Measurements from ENCODE around the gene TRPM2.
"Not testable (repeated sequence)": the region's sequence is repeated elsewhere in the genome, so short reads cannot be mapped to it uniquely, and the experiment has no call there.

Gene TRPM2

GRCh38 chr21:44405948-44406872, 52.8 kb downstream of the TRPM2 start:
- FAIRE-seq: no peak

GRCh38 chr21:44406953-44407352, 53.5 kb downstream of the TRPM2 start:
- no peak for DNase-seq (ENCODE audit: insufficient read length, low spot score)
- no peak for FAIRE-seq

More at GRCh38 chr21:44405948-44406872, 52.8 kb downstream of the TRPM2 start:
- no peak for DNase-seq (ENCODE audit: insufficient read length, low spot score)

- DNase-seq (ENCODE audit: insufficient read length, low spot score) (no peak), FAIRE-seq (no peak)
Measured at GRCh38 chr21:44407493-44407892, 54.1 kb downstream of the TRPM2 start.

- FAIRE-seq: no peak
- no peak for DNase-seq (ENCODE audit: insufficient read length, low spot score)
Measured at GRCh38 chr21:44408226-44408625, 54.8 kb downstream of the TRPM2 start.

GRCh38 chr21:44413566-44414290, 60.3 kb downstream of the TRPM2 start:
- DNase-seq (ENCODE audit: insufficient read length, low spot score) (no peak), FAIRE-seq (no peak)

- DNase-seq (ENCODE audit: insufficient read length, low spot score) (no peak), FAIRE-seq (no peak)
Measured at GRCh38 chr21:44414291-44415072, 61.1 kb downstream of the TRPM2 start.

- no peak for DNase-seq (ENCODE audit: insufficient read length, low spot score)
- no peak for FAIRE-seq
Measured at GRCh38 chr21:44415073-44416025, 61.9 kb downstream of the TRPM2 start.

GRCh38 chr21:44416193-44416592, 62.8 kb downstream of the TRPM2 start:
- FAIRE-seq (no peak), DNase-seq (ENCODE audit: insufficient read length, low spot score) (no peak)

GRCh38 chr21:44417621-44418107, 64.2 kb downstream of the TRPM2 start:
- FAIRE-seq; DNase-seq (ENCODE audit: insufficient read length, low spot score): not testable (repeated sequence)

- DNase-seq (ENCODE audit: insufficient read length, low spot score) (no peak), FAIRE-seq (no peak)
Measured at GRCh38 chr21:44418108-44418875, 64.9 kb downstream of the TRPM2 start.

GRCh38 chr21:44418876-44419230, 65.4 kb downstream of the TRPM2 start:
- no peak for DNase-seq (ENCODE audit: insufficient read length, low spot score)
- FAIRE-seq: no peak

- FAIRE-seq (no peak), DNase-seq (ENCODE audit: insufficient read length, low spot score) (no peak)
Measured at GRCh38 chr21:44419679-44420078, 66.3 kb downstream of the TRPM2 start.

GRCh38 chr21:44420416-44421205, 67.2 kb downstream of the TRPM2 start:
- FAIRE-seq (no peak), DNase-seq (ENCODE audit: insufficient read length, low spot score) (no peak)

GRCh38 chr21:44421901-44422840, 68.8 kb downstream of the TRPM2 start:
- no peak for DNase-seq (ENCODE audit: insufficient read length, low spot score)

GRCh38 chr21:44423312-44423821, 69.9 kb downstream of the TRPM2 start:
- FAIRE-seq (no peak), DNase-seq (ENCODE audit: insufficient read length, low spot score) (no peak)

More at GRCh38 chr21:44421901-44422840, 68.8 kb downstream of the TRPM2 start:
- no peak for FAIRE-seq

GRCh38 chr21:44423941-44424607, 70.7 kb downstream of the TRPM2 start:
- DNase-seq (ENCODE audit: insufficient read length, low spot score) (no peak), FAIRE-seq (no peak)
